HepG2 (cell line): ENCODE measurements around the gene ATP5PF. TPM values are rescaled to one million over a fixed set of nuclear protein-coding genes. Genes with fewer than 3 reads are reported as not detected.

Source experiments
- CENPX ChIP-seq: sonication (generic); formaldehyde crosslinking; IDR thresholded peaks from 2 replicates; pipeline ENCODE4 v1.9.0; 2021; ENCODE audit warnings: mild to moderate bottlenecking, missing genetic modification reagents, moderate library complexity
- CREB1 ChIP-seq, 2 experiments: fragments of 450-650 bp in 1 of 2; IDR thresholded peaks; 2 replicates each; pipeline ENCODE4 v1.6.1; 2016 to 2017; ENCODE audit warnings: control low read depth in 1 of 2, mild to moderate bottlenecking in 1 of 2, missing compliant biosample characterization in 1 of 2, missing genetic modification characterization in 1 of 2
- GABPB1 ChIP-seq: IDR thresholded peaks from 2 replicates; pipeline ENCODE4 v1.6.1; 2016; ENCODE audit warnings: mild to moderate bottlenecking, missing genetic modification reagents, moderate library complexity, missing compliant biosample characterization
- SMC3 ChIP-seq: IDR thresholded peaks from 2 replicates; pipeline ENCODE4 v1.6.1; 2011; ENCODE audit warnings: low read length, improper control_type of control experiment
- ZMYM2 ChIP-seq: sonication (generic); formaldehyde crosslinking; IDR thresholded peaks from 2 replicates; pipeline ENCODE4 v1.8.0; 2022; ENCODE audit warnings: mild to moderate bottlenecking, missing genetic modification reagents
- ZNF720 ChIP-seq: sonication (generic); formaldehyde crosslinking; IDR thresholded peaks from 2 replicates; pipeline ENCODE4 v1.4.0; 2020; ENCODE audit warnings: missing genetic modification reagents
- polyA plus RNA-seq, 8 experiments: library from polyadenylated mRNA; depleted of rRNA in 3 of 8; stranded (reverse) in 7 of 8; unstranded in 1 of 8; fragments of >200 nt; fragmentation: Illumina TruSeq in 4 of 8; extraction: Trizol in 4 of 8; gene quantifications; 2 replicates each; pipeline versions ENCODE4 v1.2.1 to v1.2.3, GENCODE V29; 2011 to 2016; ENCODE audit warnings: low read depth in 4 of 8, missing spikeins in 1 of 8, mixed read lengths in 1 of 8; ENCODE audit not compliant: insufficient read depth in 1 of 8
- total RNA-seq, 5 experiments: library from RNA; depleted of rRNA; stranded (reverse); fragments of >200 nt; fragmentation: Illumina TruSeq; extraction: Trizol; gene quantifications; 2 replicates each; pipeline ENCODE4 v1.2.3, GENCODE V29; 2016; ENCODE audit warnings: low read depth in 1 of 5
- TF ChIP-seq, protein P1 (sequence below): sonication (generic); formaldehyde crosslinking; IDR thresholded peaks from 2 replicates; pipeline ENCODE4 v1.4.0; 2020; ENCODE audit warnings: mild to moderate bottlenecking, missing genetic modification reagents, borderline replicate concordance
- TF ChIP-seq, protein P2 (sequence below): sonication (generic); formaldehyde crosslinking; IDR thresholded peaks from 2 replicates; pipeline ENCODE4 v1.5.1; 2020; ENCODE audit warnings: mild to moderate bottlenecking, missing genetic modification reagents, borderline replicate concordance
- TF ChIP-seq, protein P3 (sequence below): sonication (generic); formaldehyde crosslinking; IDR thresholded peaks from 2 replicates; pipeline ENCODE4 v1.4.0; 2020; ENCODE audit warnings: missing genetic modification reagents, borderline replicate concordance
- TF ChIP-seq, protein P4 (sequence below): sonication (generic); formaldehyde crosslinking; IDR thresholded peaks from 2 replicates; pipeline ENCODE4 v1.9.0; 2021; ENCODE audit warnings: missing genetic modification reagents, borderline replicate concordance

ATP5PF gene
- total and polyA plus RNA-seq, 2 of the 13 experiments (the other 11 are each of a cell fraction or from before 2014, with no cell fraction given), result 131 to 157 TPM

DNA sequence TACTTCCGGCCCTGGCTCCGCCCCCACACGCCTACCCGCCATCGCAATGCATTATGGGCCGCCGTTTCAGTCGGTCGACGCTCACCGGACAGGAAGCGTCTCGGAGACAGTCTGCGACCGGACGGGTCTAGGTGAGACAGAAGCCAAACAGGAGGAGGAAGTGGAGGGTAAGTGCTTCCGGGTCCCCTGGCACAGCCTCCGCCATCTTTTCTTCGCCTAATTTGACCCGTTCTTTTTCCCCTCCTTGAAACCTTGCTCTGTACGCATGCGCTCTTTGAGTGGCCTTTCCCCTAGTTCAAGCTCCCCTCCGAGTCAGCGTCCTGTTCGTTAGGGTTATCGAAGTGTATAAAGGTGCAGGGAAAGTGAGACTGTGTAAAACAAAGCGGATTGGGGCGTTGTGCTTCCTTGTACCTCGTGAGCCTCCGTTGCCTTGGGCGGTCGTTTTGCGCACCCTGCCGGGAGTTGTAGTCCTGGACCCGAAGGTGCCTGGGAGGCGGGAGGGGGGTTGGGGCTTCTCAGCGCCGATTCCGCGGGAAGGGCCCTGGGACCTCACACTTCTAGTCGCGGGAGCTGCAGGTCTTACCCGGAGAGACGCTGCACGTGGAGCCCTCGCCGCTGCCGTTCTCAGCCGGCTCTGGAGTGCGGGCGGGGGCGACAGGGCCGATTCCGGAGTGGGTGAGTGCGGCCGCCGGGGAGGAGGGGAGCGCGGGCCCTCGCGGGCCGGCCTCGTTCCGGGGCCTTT, at the start of gene ATP5PF, which contains the start of gene GABPA (continued):
- TF ChIP-seq, protein P1, sequence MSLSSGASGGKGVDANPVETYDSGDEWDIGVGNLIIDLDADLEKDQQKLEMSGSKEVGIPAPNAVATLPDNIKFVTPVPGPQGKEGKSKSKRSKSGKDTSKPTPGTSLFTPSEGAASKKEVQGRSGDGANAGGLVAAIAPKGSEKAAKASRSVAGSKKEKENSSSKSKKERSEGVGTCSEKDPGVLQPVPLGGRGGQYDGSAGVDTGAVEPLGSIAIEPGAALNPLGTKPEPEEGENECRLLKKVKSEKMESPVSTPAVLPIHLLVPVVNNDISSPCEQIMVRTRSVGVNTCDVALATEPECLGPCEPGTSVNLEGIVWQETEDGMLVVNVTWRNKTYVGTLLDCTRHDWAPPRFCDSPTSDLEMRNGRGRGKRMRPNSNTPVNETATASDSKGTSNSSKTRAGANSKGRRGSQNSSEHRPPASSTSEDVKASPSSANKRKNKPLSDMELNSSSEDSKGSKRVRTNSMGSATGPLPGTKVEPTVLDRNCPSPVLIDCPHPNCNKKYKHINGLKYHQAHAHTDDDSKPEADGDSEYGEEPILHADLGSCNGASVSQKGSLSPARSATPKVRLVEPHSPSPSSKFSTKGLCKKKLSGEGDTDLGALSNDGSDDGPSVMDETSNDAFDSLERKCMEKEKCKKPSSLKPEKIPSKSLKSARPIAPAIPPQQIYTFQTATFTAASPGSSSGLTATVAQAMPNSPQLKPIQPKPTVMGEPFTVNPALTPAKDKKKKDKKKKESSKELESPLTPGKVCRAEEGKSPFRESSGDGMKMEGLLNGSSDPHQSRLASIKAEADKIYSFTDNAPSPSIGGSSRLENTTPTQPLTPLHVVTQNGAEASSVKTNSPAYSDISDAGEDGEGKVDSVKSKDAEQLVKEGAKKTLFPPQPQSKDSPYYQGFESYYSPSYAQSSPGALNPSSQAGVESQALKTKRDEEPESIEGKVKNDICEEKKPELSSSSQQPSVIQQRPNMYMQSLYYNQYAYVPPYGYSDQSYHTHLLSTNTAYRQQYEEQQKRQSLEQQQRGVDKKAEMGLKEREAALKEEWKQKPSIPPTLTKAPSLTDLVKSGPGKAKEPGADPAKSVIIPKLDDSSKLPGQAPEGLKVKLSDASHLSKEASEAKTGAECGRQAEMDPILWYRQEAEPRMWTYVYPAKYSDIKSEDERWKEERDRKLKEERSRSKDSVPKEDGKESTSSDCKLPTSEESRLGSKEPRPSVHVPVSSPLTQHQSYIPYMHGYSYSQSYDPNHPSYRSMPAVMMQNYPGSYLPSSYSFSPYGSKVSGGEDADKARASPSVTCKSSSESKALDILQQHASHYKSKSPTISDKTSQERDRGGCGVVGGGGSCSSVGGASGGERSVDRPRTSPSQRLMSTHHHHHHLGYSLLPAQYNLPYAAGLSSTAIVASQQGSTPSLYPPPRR (CRISPR knock-in tag), result peak; percentile 50
- TF ChIP-seq, protein P2, sequence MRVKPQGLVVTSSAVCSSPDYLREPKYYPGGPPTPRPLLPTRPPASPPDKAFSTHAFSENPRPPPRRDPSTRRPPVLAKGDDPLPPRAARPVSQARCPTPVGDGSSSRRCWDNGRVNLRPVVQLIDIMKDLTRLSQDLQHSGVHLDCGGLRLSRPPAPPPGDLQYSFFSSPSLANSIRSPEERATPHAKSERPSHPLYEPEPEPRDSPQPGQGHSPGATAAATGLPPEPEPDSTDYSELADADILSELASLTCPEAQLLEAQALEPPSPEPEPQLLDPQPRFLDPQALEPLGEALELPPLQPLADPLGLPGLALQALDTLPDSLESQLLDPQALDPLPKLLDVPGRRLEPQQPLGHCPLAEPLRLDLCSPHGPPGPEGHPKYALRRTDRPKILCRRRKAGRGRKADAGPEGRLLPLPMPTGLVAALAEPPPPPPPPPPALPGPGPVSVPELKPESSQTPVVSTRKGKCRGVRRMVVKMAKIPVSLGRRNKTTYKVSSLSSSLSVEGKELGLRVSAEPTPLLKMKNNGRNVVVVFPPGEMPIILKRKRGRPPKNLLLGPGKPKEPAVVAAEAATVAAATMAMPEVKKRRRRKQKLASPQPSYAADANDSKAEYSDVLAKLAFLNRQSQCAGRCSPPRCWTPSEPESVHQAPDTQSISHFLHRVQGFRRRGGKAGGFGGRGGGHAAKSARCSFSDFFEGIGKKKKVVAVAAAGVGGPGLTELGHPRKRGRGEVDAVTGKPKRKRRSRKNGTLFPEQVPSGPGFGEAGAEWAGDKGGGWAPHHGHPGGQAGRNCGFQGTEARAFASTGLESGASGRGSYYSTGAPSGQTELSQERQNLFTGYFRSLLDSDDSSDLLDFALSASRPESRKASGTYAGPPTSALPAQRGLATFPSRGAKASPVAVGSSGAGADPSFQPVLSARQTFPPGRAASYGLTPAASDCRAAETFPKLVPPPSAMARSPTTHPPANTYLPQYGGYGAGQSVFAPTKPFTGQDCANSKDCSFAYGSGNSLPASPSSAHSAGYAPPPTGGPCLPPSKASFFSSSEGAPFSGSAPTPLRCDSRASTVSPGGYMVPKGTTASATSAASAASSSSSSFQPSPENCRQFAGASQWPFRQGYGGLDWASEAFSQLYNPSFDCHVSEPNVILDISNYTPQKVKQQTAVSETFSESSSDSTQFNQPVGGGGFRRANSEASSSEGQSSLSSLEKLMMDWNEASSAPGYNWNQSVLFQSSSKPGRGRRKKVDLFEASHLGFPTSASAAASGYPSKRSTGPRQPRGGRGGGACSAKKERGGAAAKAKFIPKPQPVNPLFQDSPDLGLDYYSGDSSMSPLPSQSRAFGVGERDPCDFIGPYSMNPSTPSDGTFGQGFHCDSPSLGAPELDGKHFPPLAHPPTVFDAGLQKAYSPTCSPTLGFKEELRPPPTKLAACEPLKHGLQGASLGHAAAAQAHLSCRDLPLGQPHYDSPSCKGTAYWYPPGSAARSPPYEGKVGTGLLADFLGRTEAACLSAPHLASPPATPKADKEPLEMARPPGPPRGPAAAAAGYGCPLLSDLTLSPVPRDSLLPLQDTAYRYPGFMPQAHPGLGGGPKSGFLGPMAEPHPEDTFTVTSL (CRISPR knock-in tag), result no peak
- TF ChIP-seq, protein P3, sequence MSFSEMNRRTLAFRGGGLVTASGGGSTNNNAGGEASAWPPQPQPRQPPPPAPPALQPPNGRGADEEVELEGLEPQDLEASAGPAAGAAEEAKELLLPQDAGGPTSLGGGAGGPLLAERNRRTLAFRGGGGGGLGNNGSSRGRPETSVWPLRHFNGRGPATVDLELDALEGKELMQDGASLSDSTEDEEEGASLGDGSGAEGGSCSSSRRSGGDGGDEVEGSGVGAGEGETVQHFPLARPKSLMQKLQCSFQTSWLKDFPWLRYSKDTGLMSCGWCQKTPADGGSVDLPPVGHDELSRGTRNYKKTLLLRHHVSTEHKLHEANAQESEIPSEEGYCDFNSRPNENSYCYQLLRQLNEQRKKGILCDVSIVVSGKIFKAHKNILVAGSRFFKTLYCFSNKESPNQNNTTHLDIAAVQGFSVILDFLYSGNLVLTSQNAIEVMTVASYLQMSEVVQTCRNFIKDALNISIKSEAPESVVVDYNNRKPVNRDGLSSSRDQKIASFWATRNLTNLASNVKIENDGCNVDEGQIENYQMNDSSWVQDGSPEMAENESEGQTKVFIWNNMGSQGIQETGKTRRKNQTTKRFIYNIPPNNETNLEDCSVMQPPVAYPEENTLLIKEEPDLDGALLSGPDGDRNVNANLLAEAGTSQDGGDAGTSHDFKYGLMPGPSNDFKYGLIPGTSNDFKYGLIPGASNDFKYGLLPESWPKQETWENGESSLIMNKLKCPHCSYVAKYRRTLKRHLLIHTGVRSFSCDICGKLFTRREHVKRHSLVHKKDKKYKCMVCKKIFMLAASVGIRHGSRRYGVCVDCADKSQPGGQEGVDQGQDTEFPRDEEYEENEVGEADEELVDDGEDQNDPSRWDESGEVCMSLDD, result no peak
- TF ChIP-seq CREB1 (IDR thresholded peaks at IDR 0.05), result peak; percentile 78
- TF ChIP-seq CREB1 (CRISPR knock-in tag; IDR thresholded peaks at IDR 0.05), result peak; percentile 86
- no peak for TF ChIP-seq SMC3
- TF ChIP-seq ZNF720 (CRISPR knock-in tag), result no peak
- peak; percentile 94 for TF ChIP-seq GABPB1 (CRISPR knock-in tag)
- no peak for TF ChIP-seq CENPX (CRISPR knock-in tag)
- TF ChIP-seq, protein P4, sequence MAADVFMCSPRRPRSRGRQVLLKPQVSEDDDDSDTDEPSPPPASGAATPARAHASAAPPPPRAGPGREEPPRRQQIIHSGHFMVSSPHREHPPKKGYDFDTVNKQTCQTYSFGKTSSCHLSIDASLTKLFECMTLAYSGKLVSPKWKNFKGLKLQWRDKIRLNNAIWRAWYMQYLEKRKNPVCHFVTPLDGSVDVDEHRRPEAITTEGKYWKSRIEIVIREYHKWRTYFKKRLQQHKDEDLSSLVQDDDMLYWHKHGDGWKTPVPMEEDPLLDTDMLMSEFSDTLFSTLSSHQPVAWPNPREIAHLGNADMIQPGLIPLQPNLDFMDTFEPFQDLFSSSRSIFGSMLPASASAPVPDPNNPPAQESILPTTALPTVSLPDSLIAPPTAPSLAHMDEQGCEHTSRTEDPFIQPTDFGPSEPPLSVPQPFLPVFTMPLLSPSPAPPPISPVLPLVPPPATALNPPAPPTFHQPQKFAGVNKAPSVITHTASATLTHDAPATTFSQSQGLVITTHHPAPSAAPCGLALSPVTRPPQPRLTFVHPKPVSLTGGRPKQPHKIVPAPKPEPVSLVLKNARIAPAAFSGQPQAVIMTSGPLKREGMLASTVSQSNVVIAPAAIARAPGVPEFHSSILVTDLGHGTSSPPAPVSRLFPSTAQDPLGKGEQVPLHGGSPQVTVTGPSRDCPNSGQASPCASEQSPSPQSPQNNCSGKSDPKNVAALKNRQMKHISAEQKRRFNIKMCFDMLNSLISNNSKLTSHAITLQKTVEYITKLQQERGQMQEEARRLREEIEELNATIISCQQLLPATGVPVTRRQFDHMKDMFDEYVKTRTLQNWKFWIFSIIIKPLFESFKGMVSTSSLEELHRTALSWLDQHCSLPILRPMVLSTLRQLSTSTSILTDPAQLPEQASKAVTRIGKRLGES (CRISPR knock-in tag), result no peak
- TF ChIP-seq ZMYM2 (CRISPR knock-in tag), result no peak
